Esophagus muscularis mucosa (tissue), 4 donors: ENCODE measurements around the gene ACACB. TPM values are rescaled to one million over a fixed set of nuclear protein-coding genes. Genes with fewer than 3 reads are reported as not detected.

Experiments
- DNase-seq: peaks from one replicate; pipeline ENCODE4 v3.0.0-alpha.2; 2017; ENCODE audit errors: extremely low spot score
- H3K27ac ChIP-seq, 4 donors: fragments of 200-600 bp; sonication (generic); replicated peaks in 1 of 4; 1 replicate in 3 of 4; 2 replicates in 1 of 4; pipeline ENCODE4 v1.5.1; 2016 to 2019; ENCODE audit warnings: mild to moderate bottlenecking in 1 of 4
- H3K27me3 ChIP-seq, 4 donors: fragments of 200-600 bp; sonication (generic); one replicate each; pipeline versions ENCODE4 v1.5.1 to v1.6.0; 2016 to 2019
- H3K36me3 ChIP-seq, 4 donors: fragments of 200-600 bp; sonication (generic); one replicate each; pipeline ENCODE4 v1.5.1; 2016 to 2019
- H3K4me1 ChIP-seq, 4 donors: fragments of 200-600 bp; sonication (generic); one replicate each; pipeline ENCODE4 v1.5.1; 2016 to 2019
- H3K4me3 ChIP-seq, 4 donors: fragments of 200-600 bp; sonication (generic); 1 replicate in 2 of 4; 2 replicates in 2 of 4; pipeline ENCODE4 v1.5.1; 2016 to 2019; ENCODE audit warnings: mild to moderate bottlenecking in 4 of 4, moderate library complexity in 1 of 4
- H3K9me3 ChIP-seq, 4 donors: fragments of 200-600 bp; sonication (generic); 1 replicate in 3 of 4; 2 replicates in 1 of 4; pipeline ENCODE4 v1.5.1; 2016 to 2019
- CTCF ChIP-seq, 3 experiments: fragments of 200-600 bp in 2 of 3; fragments of 450-650 bp in 1 of 3; sonication (generic) in 2 of 3; IDR thresholded peaks; one replicate each; pipeline ENCODE4 v1.5.1; 2017 to 2019; ENCODE audit warnings: antibody characterized with exemption in 3 of 3, mild to moderate bottlenecking in 2 of 3, moderate library complexity in 1 of 3
- EP300 ChIP-seq: sonication (generic); formaldehyde crosslinking; IDR thresholded peaks from one replicate; pipeline ENCODE4 v1.6.1; 2017; ENCODE audit warnings: antibody characterized with exemption
- POLR2A ChIP-seq: fragments of 450-650 bp; IDR thresholded peaks from one replicate; pipeline ENCODE4 v1.6.1; 2017; ENCODE audit warnings: antibody characterized with exemption, moderate library complexity, mild to moderate bottlenecking, low read depth
- POLR2AphosphoS5 ChIP-seq, 2 donors: sonication (generic); formaldehyde crosslinking; IDR thresholded peaks; one replicate each; pipeline ENCODE4 v1.6.1; 2017; ENCODE audit warnings: antibody characterized with exemption in 2 of 2
- WGBS: methylation state at CpG from one replicate; pipeline ENCODE4 v1.1.5; 2018; 5-methylcytosine and 5-hydroxymethylcytosine counted together
- intact Hi-C: fragments of 100-400 bp; cut with DNase I; formaldehyde crosslinking; loops from one replicate; pipeline ENCODE4 v1.15.1; 2023
- total RNA-seq, 4 donors: library from RNA; depleted of rRNA; stranded (reverse); fragments of >200 nt; gene quantifications; one replicate each; pipeline versions ENCODE4 v1.1.0 to v1.2.1, GENCODE V29; 2016

The ACACB gene
- total RNA-seq, 4 donors from 2014 or later = 59.6 to 134 (median 108) TPM

GRCh38 chr12:109253913-109254544 is 137.6 kb downstream of the ACACB start:
- Histone ChIP-seq H3K4me3 (no peak overlapping the region), H3K27ac (no peak overlapping the region), H3K4me1 (peaks cover 0 to 8% (median 0%) of the 10 kb centered on the region in 4 donors), H3K9me3 (peaks cover 0 to 8% (median 4%) of the 10 kb centered on the region in 4 donors), H3K36me3 (peaks cover 53 to 100% (median 97%) of the 10 kb centered on the region in 4 donors), H3K27me3 (no peaks in the 10 kb centered on the region)
- 96% methylated on average over 7 of the region's 7 CpGs for WGBS
- DNase-seq = no peak
- TF ChIP-seq POLR2AphosphoS5 (IDR thresholded peaks at IDR 0.05) (no peak), POLR2A (no peak), CTCF (IDR thresholded peaks at IDR 0.05) (no peak), EP300 (no peak)
- intact Hi-C loops = no loop called here

GRCh38 chr12:109255377-109255776 is 139.0 kb downstream of the ACACB start:
- TF ChIP-seq CTCF (IDR thresholded peaks at IDR 0.05) (no peak), POLR2AphosphoS5 (IDR thresholded peaks at IDR 0.05) (no peak), POLR2A (no peak), EP300 (no peak)
- Histone ChIP-seq H3K27me3 (no peaks in the 10 kb centered on the region), H3K27ac (no peak overlapping the region), H3K4me3 (no peak overlapping the region), H3K36me3 (peaks cover 66 to 100% (median 99%) of the 10 kb centered on the region in 4 donors), H3K4me1 (peaks cover 0 to 6% (median 0%) of the 10 kb centered on the region in 4 donors), H3K9me3 (peaks cover 0 to 8% (median 4%) of the 10 kb centered on the region in 4 donors)
- no peak for DNase-seq
- 88% methylated on average over 5 of the region's 5 CpGs for WGBS
- intact Hi-C loops = no loop called here

DNA sequence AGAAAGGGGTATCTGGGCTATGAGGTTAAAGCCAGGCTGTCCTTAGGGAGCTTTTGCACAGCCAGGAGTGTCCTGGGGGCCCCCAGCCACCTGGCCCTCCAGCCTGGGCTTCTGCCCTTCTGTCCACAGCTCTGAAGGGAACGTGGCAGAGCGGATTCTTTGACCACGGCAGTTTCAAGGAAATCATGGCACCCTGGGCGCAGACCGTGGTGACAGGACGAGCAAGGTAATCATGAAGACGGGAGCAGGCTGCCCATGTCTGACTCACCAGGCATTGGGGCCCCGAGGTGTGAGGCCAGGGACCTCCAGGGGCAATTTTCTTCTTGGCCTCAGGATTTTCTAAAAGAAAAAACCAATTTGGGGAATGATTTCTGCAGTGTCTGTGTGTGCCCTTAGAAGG is 139.6 kb downstream of the ACACB start:
- no peaks in the 10 kb centered on the region for H3K4me1 ChIP-seq
- DNase-seq = no peak
- H3K36me3 ChIP-seq = peaks cover 72 to 100% (median 99%) of the 10 kb centered on the region in 4 donors
- no peak overlapping the region for H3K4me3 ChIP-seq
- H3K9me3 ChIP-seq = peaks cover 0 to 8% (median 4%) of the 10 kb centered on the region in 4 donors
- TF ChIP-seq EP300 (no peak), CTCF (IDR thresholded peaks at IDR 0.05) (no peak), POLR2AphosphoS5 (IDR thresholded peaks at IDR 0.05) (no peak), POLR2A (no peak)
- 91% methylated on average over 8 of the region's 8 CpGs for WGBS
- H3K27me3 ChIP-seq = no peaks in the 10 kb centered on the region
- no peak overlapping the region for H3K27ac ChIP-seq
- intact Hi-C loops = no loop called here

- H3K27ac ChIP-seq = no peak overlapping the region
- no peaks in the 10 kb centered on the region for H3K4me1 ChIP-seq
- intact Hi-C loops = no loop called here
- TF ChIP-seq POLR2AphosphoS5 (IDR thresholded peaks at IDR 0.05) (no peak), CTCF (IDR thresholded peaks at IDR 0.05) (no peak), EP300 (no peak), POLR2A (no peak)
- peaks cover 77 to 100% (median 96%) of the 10 kb centered on the region in 4 donors for H3K36me3 ChIP-seq
- H3K9me3 ChIP-seq = peaks cover 0 to 9% (median 4%) of the 10 kb centered on the region in 4 donors
- DNase-seq = no peak
- H3K4me3 ChIP-seq = no peak overlapping the region
- WGBS = 88% methylated on average over 1 of the region's 6 CpGs
- no peaks in the 10 kb centered on the region for H3K27me3 ChIP-seq
Measured at GRCh38 chr12:109258201-109258600, 141.8 kb downstream of the ACACB start.
